Choroid plexus epithelial cell (primary cell): ENCODE data around the gene MED25.
"Not testable (repeated sequence)": the region's sequence is repeated elsewhere in the genome, so short reads cannot be mapped to it uniquely, and the experiment has no call there.

Source experiments
- DNase-seq: peaks from one replicate; pipeline ENCODE4 v3.0.0-alpha.2; 2010; ENCODE audit warnings: low read depth
- H3K4me3 ChIP-seq: 2 replicates; pipeline ENCODE4 v1.5.1; 2011; ENCODE audit warnings: low read depth, mild to moderate bottlenecking, control low read depth, low read length, moderate library complexity
- TF ChIP-seq, protein P1 (sequence below): conservative IDR thresholded peaks from 2 replicates; pipeline ENCODE4 v1.5.1; 2011; ENCODE audit warnings: low read depth, mild to moderate bottlenecking, control low read depth, inconsistent platforms, low read length, moderate library complexity

The MED25 gene

DNA sequence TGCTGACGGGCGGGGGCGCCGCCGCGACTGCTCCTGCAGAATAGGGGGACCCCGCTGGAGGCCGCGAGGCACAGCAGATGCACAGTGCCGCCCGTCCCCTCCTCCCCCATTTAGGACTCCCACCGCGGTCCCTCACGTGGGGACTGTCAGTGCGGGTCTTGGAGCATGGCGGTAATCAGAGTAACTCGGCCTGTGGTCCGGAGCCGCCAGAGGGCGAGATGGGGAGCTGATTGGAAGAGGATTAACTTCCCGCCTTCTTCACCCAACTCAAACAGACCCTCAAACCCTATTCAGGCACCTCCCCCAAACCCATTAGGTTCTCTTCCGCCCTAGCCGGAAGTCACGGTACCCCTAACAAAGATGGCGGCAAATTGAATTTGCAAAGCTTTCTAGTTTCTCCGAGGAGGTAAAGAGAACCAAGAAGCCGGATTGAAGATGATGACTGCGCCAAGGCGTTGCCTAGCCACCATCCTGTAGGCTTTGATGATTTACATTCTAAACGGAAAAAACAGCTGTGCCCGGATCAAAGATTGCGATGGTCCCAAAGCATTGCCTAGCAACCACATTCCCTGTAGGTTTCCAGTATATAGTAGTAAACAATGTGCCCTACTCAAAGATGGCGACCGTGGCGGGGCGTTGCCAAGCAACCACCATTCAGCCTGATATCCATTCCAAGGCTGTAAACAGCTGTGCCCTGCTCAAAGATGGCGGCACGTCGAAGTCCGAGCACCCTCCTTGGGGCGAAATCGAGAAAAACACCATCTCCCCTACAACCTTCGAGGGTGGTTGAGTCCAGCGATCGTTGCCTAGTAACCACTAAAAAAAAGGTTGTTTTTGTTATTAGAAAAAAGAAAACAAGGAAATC is 4.9 kb upstream of the MED25 start, which contains the start of gene FUZ:
Gene FUZ, minus strand, starts transcription at position 296 of the 865 bp plus-strand sequence. Its CDS starts 186 bp downstream, at position 110.
- H3K4me3 ChIP-seq, result peak within 1 kb of the TSS; percentile 76
- DNase-seq, result peak; percentile 99
- TF ChIP-seq, protein P1, sequence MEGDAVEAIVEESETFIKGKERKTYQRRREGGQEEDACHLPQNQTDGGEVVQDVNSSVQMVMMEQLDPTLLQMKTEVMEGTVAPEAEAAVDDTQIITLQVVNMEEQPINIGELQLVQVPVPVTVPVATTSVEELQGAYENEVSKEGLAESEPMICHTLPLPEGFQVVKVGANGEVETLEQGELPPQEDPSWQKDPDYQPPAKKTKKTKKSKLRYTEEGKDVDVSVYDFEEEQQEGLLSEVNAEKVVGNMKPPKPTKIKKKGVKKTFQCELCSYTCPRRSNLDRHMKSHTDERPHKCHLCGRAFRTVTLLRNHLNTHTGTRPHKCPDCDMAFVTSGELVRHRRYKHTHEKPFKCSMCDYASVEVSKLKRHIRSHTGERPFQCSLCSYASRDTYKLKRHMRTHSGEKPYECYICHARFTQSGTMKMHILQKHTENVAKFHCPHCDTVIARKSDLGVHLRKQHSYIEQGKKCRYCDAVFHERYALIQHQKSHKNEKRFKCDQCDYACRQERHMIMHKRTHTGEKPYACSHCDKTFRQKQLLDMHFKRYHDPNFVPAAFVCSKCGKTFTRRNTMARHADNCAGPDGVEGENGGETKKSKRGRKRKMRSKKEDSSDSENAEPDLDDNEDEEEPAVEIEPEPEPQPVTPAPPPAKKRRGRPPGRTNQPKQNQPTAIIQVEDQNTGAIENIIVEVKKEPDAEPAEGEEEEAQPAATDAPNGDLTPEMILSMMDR, result peak; percentile 60

DNA sequence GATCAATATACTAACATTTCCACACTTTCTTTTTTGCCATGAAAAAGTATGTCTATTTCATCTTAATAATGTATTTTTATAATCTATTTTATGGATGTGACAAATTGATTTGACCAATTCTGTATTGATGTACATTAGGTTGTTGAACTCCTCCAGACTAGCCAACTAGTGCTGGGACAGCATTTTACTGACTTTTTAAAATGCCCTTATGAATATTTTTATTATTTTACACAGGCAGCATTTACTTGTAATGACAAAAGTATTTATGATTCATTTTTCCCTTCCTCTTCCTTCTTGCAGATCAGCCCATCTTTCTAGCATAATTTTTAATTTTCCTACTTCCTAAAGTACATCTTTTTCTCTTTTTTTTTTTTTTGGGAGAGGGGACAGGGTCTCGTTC is 4.1 kb upstream of the MED25 start:
- H3K4me3 ChIP-seq, result peak overlapping the region; percentile 76
- TF ChIP-seq, protein P1, result no peak
- no peak for DNase-seq

DNA sequence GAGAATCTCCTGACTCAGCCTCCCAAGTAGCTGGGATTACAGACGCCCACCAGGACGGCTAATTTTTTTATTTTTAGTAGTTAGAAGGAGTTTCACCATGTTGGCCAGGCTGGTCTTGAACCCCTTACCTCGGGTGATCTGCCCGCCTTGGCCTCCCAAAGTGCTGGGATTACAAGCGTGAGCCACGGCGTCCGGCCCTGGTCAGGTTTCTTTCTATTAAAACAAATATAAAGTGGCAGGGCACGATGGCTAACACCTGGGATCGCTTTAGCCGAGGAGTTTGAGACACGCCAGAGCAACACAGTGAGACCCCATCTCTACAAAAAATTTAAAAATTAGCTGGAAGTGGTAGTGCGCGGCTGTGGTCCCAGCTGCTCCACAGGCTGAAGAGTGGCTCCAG is 1.5 kb upstream of the MED25 start:
- TF ChIP-seq, protein P1, result no peak
- H3K4me3 ChIP-seq, result no peak overlapping the region
- DNase-seq, result no peak

DNA sequence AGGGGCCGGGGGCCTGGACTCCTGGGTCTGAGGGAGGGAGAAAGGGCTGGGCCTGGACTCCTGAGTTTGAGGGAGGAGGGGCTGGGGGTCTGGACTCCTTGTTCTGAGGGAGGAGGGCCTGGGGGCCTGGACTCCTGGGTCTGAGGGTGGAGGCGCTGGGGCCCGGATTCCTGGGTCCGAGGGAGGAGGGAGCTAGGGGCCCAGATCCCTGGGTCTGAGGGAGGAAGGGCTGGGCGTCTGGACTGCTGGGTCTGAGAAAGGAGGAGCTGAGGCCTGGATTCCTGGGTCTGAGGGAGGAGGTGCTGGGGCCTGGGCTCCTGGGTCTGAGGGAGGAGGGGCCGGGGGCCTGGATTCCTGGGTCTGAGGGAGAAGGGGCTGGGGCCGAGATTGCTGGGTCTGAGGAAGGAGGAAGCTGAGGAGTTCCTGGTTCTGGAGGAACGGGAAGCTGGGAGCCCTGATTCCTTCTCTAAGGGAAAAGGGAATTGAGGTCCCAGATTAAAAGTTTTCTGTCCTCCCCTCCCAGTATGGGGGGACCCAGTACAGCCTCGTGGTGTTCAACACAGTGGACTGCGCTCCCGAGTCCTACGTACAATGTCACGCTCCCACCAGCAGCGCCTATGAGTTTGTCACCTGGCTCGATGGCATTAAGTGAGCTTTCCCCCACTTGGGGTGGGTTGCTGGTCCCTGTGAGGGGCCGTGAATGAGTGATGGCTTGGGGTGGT is 721 bp downstream of the MED25 start:
- DNase-seq, result no peak
- H3K4me3 ChIP-seq, result peak overlapping the region; percentile 94

DNA sequence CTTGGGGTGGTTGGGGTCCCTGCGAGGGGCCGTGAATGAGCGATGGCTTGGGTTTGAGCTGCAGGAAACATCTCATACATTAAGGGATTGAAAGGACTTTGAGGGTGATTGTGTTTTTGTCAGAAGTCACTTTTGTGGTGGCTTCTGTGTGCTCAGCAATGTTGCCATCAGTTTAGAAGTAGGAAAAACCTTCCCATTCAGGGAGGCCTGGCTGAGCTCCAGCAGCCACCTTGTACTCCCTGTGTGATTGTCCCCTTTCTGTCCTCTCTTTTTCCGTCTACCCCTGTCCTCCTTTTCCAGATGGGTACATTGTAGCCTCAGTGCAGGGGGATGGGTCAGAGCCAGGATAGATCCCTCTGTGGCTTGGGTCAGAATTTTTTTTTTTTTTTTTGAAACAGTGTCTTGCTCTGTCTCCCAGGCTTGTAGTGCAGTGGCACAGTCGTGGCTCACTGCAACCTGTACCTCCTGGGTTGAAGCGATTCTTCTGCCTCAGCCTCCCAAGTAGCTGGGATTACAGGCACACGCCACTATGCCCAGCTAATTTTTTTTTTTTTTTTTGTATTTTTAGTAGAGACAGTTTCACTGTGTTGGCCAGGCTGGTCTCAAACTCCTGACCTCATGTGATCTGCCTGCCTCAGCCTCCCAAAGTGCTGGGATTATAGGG is 1.5 kb downstream of the MED25 start:
- peak overlapping the region; percentile 94 for H3K4me3 ChIP-seq
- DNase-seq, result not testable (repeated sequence)

More for the DNA sequence above, 721 bp downstream of the MED25 start:
- TF ChIP-seq, protein P1, result no peak

DNA sequence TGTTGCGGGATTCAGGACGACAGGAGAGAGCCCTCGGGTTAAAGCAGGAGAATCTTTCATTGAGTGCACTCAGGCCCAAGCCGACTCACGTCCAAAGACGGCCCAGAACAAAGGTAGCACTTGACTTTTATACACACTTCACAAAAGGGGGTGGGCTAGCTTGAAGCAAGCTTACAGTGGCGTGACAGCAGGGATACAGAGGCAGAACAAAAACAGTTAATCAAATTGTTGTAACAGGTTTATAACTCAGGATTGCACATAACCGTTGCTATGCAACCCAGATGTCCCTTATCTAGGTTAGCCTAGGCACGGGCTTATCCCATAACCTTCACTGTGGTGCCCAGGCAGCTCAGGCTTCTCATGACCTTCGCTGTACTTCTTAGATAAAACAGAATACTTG is 2.0 kb downstream of the MED25 start:
- H3K4me3 ChIP-seq, result no peak overlapping the region
- DNase-seq, result no peak
- TF ChIP-seq, protein P1, result no peak

DNA sequence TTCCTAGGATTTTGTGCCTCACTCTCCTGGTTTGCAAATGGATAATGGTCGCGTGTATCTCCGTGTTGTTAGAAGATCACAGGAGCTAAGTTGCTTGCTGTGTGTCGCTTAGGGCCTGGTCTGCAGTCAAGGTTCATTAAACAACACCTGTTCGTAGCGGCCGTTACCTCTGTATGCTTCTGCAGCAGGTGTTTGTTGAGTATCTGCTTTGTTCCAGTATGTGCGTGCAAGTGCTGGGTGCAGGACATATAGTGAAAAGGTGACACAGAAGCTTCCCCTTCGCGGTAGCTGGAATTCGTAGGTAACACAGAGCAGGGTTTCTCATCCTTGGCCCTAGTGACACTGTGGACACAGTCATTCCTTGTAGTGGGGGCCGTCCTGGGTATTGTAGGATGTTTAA is 5.4 kb downstream of the MED25 start:
- DNase-seq, result no peak
- TF ChIP-seq, protein P1, result no peak

More for the DNA sequence above, 5.4 kb downstream of the MED25 start:
- no peak overlapping the region for H3K4me3 ChIP-seq
